ENCODE data around the gene HMX2. TPM values are rescaled to one million over a fixed set of nuclear protein-coding genes. Genes with fewer than 3 reads are reported as not detected.
"Not testable (repeated sequence)": the region's sequence is repeated elsewhere in the genome, so short reads cannot be mapped to it uniquely, and the experiment has no call there.

HMX2 gene
- total RNA-seq, 1 experiment from 2014 or later = 1.3 TPM

- DNase-seq (ENCODE audit: low read depth) = no peak
Measured at GRCh38 chr10:123150986-123151736, 3.2 kb downstream of the HMX2 start.

DNA sequence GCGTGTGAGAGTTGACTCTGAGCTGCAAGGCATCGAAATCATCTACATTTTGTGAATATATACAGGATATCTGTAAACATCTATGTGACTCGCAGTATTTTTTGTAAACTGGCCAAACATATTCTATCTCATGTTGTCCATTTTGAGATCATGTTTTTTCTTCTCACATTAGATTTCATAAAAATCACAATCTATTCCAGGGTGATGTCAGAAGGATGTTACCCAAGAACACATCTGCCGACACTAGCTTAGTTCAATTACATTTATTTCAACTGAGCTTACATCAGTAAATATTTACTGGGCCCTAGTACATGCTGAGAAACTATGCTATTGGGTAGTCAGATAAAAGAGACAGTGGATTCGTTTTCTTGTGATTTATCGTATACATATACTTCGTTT is 3.8 kb downstream of the HMX2 start:
- no peak for DNase-seq (ENCODE audit: low read depth)

- DNase-seq (ENCODE audit: low read depth) = no peak
Measured at GRCh38 chr10:123153486-123154091, 5.7 kb downstream of the HMX2 start.

DNA sequence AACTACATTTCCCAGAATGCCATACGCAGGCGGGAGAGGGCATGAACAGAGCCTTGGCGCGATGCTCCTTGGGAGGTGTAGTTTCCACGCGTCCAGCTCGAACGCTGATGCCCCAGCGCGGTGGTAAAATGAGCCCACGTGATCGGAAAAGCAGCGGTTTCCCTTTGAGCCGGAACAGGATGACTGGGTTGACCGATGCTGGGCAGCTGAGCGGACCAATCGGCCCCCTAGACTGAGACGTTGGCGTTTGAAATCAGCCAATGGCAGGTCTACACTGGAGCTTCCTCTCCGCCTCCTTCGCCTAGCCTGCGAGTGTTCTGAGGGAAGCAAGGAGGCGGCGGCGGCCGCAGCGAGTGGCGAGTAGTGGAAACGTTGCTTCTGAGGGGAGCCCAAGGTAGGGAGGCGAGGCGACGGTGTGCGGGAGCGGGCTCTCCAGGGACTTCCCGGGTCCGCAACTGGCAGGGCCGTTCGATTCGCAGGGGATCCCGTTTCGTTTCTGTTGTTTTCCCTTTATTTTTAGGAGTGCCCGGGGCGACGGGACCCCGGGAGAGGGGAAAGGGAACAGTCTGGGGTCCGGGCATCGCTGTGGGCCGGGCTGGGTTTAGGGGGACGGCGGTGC is 6.3 kb downstream of the HMX2 start, which contains the start of gene BUB3:
TSS of gene BUB3 (plus strand) at position 311 of the 619 bp plus-strand sequence. CDS start 516 bp downstream, outside the sequence.
- DNase-seq (ENCODE audit: low read depth) = peak; percentile 99

DNA sequence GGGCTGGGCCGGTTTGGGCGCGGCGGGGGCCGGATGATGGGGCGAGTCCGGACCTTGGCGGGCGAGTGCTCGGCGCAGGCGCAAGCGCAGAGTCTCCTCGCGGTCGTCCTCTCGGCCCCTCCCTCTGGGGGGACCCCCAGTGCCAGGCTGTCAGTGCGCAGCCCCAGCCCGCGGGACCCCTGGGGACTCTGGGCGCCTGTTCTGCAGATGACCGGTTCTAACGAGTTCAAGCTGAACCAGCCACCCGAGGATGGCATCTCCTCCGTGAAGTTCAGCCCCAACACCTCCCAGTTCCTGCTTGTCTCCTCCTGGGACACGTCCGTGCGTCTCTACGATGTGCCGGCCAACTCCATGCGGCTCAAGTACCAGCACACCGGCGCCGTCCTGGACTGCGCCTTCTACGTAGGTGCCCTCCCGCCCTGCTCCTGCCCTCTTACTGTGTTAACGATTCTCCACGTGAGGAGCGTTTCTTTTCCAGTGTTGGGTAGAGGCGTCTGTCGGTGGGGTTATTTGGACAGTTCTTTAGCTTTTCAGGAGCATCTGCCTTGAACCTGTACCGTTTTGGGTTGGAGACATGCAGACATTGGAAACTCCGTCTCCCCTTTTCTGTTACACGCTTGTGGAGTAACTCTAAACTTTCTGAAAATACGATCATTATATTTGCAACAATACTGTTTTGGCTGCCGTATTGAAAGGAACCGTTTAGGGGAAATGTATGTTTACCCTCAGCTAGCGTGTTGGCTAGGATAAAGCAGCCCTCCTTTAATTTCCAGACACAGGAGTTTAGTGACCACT is 7.0 kb downstream of the HMX2 start:
- DNase-seq (ENCODE audit: low read depth) = peak; percentile 61

- no peak for DNase-seq (ENCODE audit: low read depth)
Measured at GRCh38 chr10:123156078-123156477, 8.1 kb downstream of the HMX2 start.

DNA sequence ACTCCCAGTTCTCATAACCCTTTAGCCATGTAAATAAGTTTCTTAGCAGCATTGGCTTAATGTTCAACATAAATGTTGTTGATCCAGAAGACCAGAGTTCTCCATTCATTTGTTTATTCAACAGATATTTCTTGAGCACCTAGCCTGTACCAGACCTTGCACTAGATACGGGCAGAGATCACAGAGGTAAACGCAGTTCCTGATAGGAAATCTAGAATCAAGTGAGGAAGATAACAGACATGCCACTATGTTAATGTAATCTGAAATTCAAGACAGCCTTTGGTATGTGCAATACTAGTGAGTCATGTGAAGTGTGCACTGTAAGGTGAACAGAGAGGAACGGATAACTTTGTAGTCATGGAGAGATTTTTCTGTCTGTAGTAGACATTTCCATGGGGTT is 9.3 kb downstream of the HMX2 start:
- DNase-seq (ENCODE audit: low read depth) = no peak

DNA sequence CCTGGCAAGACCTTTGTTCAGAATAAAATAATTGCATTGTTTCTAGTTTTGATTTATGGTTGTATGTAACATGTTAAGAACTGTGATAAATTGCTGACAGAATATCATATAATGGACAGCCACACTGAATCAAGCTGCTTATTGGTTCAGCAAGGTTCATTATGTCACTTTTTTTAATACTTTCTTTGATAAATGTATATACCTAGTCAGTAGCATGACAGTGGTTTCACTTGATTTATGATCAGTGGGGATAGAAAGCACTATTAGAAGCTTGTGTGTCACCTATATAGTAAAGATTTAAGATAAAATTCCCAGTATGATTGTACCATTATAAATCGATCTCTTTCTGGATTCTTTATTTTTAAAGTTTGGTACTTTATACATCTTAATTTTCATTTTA is 10.7 kb downstream of the HMX2 start:
- DNase-seq (ENCODE audit: low read depth) = no peak

GRCh38 chr10:123160311-123160980 is 12.5 kb downstream of the HMX2 start:
- DNase-seq (ENCODE audit: low read depth) = no peak

GRCh38 chr10:123164319-123164718 is 16.4 kb downstream of the HMX2 start:
- no peak for DNase-seq (ENCODE audit: low read depth)

DNA sequence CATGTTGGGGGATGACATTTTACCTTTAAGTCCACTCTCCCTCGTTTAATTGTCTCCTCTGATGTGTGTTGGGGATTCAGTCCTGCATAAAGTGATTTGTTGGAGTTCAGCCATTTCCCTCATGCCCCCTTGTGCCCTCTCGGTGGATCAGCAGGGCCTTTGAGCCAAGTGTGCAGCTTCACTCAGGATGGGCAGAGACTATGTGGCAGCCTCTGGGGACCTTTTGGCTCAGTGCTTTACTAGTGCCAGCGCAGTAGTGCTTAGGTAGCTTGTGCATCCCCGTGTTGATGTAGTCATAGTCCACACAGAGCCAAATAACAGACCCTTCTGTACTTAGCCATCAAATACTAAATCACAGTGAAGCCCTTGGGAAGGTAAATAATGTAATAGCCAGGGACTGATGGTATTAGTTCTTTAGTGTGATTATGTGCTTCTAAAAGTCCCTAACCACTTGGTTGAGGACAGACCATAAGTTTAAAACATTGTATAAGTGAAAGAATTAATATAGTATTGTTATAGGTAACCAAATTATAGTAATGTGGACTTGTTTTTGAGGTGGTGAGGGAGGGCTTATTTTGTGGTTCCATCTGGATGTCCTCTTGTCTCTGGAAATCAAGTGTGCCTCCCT is 17.6 kb downstream of the HMX2 start:
- DNase-seq (ENCODE audit: low read depth) = no peak

DNA sequence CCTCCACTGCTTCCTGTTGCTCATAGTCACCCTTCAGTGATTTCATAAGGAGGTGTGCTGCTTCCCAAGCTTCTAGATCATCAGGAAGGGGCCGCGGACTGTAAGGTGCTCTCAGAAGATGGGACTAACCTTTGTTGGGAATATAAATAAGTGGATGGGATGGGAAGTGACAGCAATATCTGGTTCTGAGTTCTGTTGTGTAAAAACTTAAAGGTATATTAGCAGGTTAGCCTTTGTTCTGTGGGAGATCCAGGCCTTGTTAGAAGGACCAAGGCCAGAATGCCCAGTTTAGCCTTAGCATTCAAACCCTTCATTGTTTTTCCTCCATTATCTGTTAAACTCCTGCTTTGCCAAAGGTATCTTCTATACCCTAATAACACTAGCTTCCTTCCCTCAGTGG is 18.7 kb downstream of the HMX2 start:
- DNase-seq (ENCODE audit: low read depth) = no peak

DNA sequence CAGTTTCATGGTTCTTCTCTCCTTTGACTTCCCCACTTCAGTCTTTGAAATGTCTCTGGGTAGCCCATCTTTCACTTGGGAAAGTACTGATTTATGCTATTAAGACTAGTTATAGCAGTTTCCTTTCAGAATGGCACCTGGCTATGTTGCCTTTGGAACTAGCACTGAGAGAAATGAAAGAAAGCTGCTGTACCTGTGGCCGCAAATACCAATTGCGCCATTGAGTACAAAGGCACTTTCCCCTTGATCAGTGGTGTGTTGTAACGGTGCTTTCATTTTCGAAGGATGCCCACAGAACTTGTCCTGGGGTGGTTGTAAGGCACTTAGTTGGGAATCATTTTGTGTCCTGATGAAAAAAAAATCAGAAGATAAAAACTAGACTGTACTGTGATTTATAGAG is 23.0 kb downstream of the HMX2 start:
- DNase-seq (ENCODE audit: low read depth) = no peak

DNA sequence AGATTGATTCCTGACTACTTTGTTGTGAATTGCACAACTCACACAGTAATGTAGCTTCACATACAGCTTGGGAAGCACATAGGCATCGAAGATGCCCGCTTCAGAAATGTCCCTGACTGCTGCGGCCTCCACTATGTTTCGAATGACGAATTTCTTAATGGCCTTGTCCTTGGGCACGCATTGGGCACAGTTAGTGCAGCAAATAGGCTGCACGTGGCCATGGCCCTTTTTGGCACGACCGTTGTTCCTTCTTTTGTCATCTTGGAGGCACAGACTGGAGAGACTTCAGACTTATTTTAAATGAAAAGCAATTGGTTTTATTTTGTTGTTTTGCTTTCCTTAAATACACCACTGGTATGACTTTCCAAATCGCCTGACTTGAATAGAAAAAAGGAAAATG is 23.7 kb downstream of the HMX2 start:
- not testable (repeated sequence) for DNase-seq (ENCODE audit: low read depth)

DNA sequence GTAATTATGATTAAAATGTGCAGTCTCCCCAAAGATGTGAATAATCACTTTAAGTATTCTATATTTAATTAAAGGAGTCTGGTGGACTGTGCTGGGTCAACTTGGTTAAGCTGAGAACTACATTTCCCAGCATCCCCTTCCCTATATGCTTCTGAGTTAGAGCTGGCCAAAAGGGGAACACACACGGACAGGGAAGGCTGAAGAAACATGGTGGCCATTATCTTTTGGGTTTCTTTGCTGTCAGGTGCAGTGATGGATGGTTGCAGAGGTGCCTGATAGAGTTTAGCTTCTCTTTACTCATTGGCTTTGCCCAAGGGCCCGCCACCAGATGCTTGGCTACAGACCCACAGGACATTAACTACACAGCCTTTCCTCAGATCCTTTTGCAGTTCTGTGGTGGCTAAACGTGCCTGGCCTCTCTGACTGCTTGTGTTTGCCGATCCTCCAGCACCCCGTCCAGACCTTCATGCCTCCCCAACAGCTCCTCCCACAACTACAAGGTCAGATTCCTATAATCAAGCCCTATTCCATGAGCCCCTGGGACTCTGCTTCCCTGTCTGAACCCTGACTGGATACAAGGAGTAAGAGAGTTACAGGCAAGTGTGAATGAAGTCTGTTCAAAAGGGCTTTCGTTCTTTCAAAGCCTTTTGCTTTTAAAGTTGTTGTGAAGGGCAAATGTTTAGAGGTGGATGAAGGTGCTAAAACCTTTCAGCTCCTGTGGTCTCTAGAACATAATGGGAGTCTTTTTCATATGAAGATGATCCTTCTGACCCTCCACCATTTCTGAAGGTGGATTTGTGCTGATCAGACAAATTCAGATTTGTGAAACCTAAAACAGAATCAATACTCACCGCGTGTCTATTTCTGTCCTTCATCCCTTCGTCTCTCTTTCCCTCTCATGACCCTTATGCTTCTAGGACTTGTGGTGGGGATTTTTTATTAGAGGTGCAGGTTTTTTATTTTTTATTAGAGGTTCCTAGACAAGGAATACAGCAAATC is 27.8 kb downstream of the HMX2 start:
- DNase-seq (ENCODE audit: low read depth) = no peak

DNA sequence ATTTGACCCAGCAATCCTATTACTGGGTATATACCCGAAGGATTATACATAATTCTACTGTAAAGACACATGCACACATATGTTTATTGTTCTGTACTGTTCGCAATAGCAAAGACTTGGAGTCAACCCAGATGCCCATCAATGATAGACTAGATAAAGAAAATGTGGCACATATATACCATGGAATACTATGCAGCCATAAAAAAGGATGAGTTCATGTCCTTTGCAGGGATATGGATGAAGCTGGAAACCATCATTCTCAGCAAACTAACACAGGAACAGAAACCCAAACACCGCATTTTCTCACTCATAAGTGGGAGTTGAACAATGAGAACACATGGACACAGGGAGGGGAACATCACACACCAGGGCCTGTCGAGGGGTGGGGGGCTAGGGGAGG is 30.5 kb downstream of the HMX2 start:
- DNase-seq (ENCODE audit: low read depth) = not testable (repeated sequence)

- DNase-seq (ENCODE audit: low read depth) = no peak
Measured at GRCh38 chr10:123180101-123181090, 32.5 kb downstream of the HMX2 start.

GRCh38 chr10:123183724-123184123 is 35.8 kb downstream of the HMX2 start:
- no peak for DNase-seq (ENCODE audit: low read depth)

DNA sequence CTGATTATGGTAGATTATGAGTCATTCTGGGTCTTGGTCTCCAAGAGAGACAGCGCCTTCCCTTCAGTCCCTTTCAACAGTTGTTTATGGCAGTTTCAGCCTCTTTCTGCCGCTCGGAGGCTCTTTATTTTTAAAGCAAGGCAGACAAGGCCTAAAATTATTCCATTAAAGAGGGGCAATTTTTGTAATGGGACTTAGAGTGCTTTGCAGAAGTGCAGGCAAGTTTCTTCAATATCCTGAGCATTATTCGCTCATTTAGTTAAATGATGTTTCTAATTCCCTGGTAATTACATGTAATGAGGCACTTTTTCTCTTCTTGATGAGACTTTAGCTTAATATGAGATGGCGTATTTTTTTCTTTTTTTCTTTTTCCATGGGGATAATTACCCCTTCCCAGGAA is 39.8 kb downstream of the HMX2 start:
- DNase-seq (ENCODE audit: low read depth) = no peak
